HL-60 (cell line): ENCODE results near the gene RPH3AL.

Experiments
- DNase-seq, 2 experiments: peaks; one replicate each; pipeline ENCODE4 v3.0.0-alpha.2; 2010 to 2020; ENCODE audit warnings: low read depth in 1 of 2, low spot score in 1 of 2
- H3K27ac ChIP-seq: fragments of 250-450 bp; sonication (Bioruptor Pico); replicated peaks from 2 replicates; pipeline ENCODE4 v1.5.1; 2020; ENCODE audit warnings: mild to moderate bottlenecking, moderate library complexity
- H3K27me3 ChIP-seq: fragments of 250-450 bp; sonication (Bioruptor Pico); 2 replicates; pipeline ENCODE4 v1.5.1; 2021; ENCODE audit warnings: mild to moderate bottlenecking, moderate library complexity; ENCODE audit not compliant: insufficient read depth, poor library complexity, severe bottlenecking
- H3K4me3 ChIP-seq: replicated peaks from 2 replicates; pipeline ENCODE4 v1.5.1; 2011; ENCODE audit warnings: mild to moderate bottlenecking, control low read depth, low read length; ENCODE audit not compliant: insufficient read depth
- GABPA ChIP-seq: IDR thresholded peaks from 2 replicates; pipeline ENCODE4 v1.6.1; 2012; ENCODE audit warnings: low read depth
- POLR2AphosphoS5 ChIP-seq: IDR thresholded peaks from 2 replicates; pipeline ENCODE4 v1.6.1; 2012; ENCODE audit warnings: low read depth
- SPI1 ChIP-seq: IDR thresholded peaks from 2 replicates; pipeline ENCODE4 v1.6.1; 2012; ENCODE audit warnings: low read depth, mild to moderate bottlenecking, borderline replicate concordance
- TF ChIP-seq, protein P1 (sequence below): IDR thresholded peaks from one replicate; pipeline ENCODE4 v1.5.1; 2011; ENCODE audit warnings: low read length, control low read depth, inconsistent platforms; ENCODE audit not compliant: insufficient read depth
- TF ChIP-seq, protein P2 (sequence below): IDR thresholded peaks from 2 replicates; pipeline ENCODE4 v1.6.1; 2012; ENCODE audit warnings: low read depth; ENCODE audit not compliant: insufficient replicate concordance

RPH3AL gene

DNA sequence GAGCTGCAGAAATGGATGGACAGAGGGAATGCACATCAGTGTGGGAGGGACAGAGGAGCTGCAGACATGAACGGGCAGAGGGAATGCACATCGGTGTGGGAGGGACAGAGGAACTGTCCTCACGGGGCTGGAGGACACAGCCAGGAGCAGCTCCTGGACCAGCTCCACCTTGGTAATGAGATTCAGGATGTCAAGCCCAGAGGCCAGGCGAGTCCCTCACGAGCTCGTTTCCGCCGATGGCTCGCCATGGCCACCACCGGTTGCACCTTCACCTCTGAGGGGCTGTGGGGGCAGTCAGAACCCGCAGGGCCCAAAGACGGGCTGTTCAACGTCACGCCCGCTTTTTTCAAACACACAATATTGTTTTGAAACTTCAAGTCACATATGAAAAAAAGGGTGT is 56.2 kb downstream of the RPH3AL start:
- no peak for TF ChIP-seq GABPA
- TF ChIP-seq SPI1: no peak
- TF ChIP-seq, protein P1, sequence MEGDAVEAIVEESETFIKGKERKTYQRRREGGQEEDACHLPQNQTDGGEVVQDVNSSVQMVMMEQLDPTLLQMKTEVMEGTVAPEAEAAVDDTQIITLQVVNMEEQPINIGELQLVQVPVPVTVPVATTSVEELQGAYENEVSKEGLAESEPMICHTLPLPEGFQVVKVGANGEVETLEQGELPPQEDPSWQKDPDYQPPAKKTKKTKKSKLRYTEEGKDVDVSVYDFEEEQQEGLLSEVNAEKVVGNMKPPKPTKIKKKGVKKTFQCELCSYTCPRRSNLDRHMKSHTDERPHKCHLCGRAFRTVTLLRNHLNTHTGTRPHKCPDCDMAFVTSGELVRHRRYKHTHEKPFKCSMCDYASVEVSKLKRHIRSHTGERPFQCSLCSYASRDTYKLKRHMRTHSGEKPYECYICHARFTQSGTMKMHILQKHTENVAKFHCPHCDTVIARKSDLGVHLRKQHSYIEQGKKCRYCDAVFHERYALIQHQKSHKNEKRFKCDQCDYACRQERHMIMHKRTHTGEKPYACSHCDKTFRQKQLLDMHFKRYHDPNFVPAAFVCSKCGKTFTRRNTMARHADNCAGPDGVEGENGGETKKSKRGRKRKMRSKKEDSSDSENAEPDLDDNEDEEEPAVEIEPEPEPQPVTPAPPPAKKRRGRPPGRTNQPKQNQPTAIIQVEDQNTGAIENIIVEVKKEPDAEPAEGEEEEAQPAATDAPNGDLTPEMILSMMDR: no peak
- TF ChIP-seq, protein P2, sequence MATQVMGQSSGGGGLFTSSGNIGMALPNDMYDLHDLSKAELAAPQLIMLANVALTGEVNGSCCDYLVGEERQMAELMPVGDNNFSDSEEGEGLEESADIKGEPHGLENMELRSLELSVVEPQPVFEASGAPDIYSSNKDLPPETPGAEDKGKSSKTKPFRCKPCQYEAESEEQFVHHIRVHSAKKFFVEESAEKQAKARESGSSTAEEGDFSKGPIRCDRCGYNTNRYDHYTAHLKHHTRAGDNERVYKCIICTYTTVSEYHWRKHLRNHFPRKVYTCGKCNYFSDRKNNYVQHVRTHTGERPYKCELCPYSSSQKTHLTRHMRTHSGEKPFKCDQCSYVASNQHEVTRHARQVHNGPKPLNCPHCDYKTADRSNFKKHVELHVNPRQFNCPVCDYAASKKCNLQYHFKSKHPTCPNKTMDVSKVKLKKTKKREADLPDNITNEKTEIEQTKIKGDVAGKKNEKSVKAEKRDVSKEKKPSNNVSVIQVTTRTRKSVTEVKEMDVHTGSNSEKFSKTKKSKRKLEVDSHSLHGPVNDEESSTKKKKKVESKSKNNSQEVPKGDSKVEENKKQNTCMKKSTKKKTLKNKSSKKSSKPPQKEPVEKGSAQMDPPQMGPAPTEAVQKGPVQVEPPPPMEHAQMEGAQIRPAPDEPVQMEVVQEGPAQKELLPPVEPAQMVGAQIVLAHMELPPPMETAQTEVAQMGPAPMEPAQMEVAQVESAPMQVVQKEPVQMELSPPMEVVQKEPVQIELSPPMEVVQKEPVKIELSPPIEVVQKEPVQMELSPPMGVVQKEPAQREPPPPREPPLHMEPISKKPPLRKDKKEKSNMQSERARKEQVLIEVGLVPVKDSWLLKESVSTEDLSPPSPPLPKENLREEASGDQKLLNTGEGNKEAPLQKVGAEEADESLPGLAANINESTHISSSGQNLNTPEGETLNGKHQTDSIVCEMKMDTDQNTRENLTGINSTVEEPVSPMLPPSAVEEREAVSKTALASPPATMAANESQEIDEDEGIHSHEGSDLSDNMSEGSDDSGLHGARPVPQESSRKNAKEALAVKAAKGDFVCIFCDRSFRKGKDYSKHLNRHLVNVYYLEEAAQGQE: no peak
- no peak for TF ChIP-seq POLR2AphosphoS5
- no peak for DNase-seq
- Histone ChIP-seq H3K27ac (no peak overlapping the region), H3K4me3 (no peak overlapping the region), H3K27me3 (no peaks in the 10 kb centered on the region)

DNA sequence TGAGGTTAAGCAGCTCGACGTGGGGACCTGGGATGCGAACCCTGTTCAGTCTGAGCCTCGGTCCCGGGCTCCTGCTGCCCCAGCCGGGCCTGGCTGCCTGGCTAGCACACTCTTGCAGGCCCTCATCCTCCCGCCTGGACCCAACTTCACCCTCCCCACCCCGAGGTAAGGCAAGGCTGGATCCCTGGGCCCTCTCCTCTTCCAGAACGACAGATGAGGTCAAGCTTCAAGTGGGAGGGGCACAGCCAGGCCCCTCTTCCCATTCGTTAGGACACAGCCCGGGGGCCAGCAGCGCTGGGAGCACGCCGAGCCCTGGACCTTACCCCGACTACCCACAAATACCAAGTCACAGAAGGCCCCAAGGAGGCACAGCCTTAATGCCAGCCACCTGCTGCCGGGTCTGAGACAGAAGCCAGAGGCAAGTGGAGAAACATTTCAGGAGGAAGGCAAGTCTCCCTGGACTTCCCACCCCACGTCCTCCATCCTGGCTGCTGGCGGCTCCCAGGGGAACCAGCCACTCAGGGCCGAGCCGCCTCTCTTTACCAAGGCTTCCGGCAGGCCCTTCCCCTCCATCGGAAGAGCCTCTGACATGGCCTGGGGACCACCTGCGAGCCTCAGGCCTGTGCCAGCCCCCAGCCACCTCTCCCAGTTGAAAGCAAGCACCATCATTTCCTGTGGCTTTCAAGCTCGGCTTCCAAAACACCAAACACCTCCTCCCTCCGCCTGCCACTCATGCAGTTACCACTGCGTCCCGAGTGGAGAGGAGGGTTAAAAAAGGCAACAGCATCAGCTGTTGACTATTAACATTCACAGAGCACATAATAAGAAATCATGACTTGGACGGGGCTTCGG is 59.9 kb downstream of the RPH3AL start:
- Histone ChIP-seq H3K27me3 (no peaks in the 10 kb centered on the region), H3K27ac (no peak overlapping the region), H3K4me3 (no peak overlapping the region)
- no peak for DNase-seq
- TF ChIP-seq POLR2AphosphoS5 (no peak), SPI1 (no peak), GABPA (no peak)
- TF ChIP-seq, protein P2: no peak
- TF ChIP-seq, protein P1: no peak

DNA sequence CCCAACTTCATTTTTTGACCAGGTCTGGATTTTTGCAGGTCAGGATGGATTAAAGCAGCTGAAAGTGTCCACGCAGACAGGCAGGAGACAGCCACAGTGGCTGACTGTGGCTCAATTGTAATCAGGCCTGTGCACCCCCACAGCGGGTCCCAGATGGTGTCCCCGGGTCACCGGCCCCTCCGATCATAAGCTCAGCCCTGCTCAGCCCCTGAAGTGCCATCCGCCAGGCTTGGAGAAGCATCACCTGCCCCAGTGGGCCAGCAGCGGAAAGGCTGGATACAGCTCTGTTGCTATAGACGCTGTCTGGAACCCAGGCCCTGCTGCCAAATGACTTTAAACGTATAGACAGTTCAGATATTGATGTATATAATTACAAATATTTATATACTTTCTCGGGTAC is 60.6 kb downstream of the RPH3AL start:
- DNase-seq: no peak
- Histone ChIP-seq H3K4me3 (no peak overlapping the region), H3K27me3 (no peaks in the 10 kb centered on the region), H3K27ac (no peak overlapping the region)
- TF ChIP-seq, protein P2: no peak
- no peak for TF ChIP-seq POLR2AphosphoS5
- TF ChIP-seq, protein P1: no peak
- TF ChIP-seq SPI1: no peak
- TF ChIP-seq GABPA: no peak
